GM19438 (cell line): ENCODE results near the gene EXOC3L1.

Experiments
- ATAC-seq: cut with Tn5 transposase; IDR thresholded peaks from one replicate; pipeline ENCODE4 v1.9.1; 2021; ENCODE audit warnings: low read depth; ENCODE audit not compliant: unreplicated experiment

EXOC3L1 gene

DNA sequence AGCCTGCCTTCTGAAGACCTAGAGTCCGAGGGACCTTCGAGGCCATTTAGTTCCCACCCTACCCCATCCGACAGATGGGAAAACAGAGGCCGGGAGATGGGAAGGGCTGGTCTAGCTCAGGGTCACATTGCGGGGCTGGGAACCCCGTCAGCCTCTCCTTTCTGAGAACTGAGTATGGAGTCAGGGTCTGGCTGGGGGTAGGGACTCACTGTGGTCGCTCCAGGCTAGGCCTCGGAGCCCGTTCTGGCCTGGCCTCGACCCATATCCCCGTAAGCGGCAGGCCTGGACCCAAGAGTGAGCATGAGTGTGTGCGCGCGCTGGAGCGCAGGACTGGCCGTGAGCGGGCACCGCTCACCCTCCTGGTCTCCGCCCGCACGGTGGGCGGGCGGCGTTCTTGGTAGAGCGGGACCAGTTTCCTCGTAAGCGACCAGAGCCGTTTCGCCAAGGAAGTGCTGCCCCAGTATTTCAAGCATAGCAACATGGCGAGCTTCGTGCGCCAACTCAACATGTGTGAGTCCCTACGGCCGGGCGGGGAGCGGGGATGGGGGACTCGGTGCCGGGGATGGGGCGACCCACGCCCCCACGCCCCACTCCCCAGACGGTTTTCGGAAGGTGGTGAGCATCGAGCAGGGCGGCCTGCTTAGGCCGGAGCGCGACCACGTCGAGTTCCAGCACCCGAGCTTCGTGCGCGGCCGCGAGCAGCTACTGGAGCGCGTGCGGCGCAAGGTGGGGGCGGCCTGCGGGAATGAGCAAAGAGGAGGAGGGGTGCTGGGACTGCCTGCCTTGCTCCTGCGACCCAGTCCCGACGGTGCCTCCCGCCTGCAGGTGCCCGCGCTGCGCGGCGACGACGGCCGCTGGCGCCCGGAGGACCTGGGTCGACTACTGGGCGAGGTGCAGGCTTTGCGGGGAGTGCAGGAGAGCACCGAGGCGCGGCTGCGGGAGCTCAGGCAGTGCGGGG, 24.5 kb downstream of the EXOC3L1 start:
- ATAC-seq = no peak

- no peak for ATAC-seq
Measured at GRCh38 chr16:67164599-67165061, 25.3 kb downstream of the EXOC3L1 start, which contains the start of gene HSF4. Gene HSF4 (plus strand): TSS chr16:67164745. CDS start chr16:67164812, 67 bp downstream.

DNA sequence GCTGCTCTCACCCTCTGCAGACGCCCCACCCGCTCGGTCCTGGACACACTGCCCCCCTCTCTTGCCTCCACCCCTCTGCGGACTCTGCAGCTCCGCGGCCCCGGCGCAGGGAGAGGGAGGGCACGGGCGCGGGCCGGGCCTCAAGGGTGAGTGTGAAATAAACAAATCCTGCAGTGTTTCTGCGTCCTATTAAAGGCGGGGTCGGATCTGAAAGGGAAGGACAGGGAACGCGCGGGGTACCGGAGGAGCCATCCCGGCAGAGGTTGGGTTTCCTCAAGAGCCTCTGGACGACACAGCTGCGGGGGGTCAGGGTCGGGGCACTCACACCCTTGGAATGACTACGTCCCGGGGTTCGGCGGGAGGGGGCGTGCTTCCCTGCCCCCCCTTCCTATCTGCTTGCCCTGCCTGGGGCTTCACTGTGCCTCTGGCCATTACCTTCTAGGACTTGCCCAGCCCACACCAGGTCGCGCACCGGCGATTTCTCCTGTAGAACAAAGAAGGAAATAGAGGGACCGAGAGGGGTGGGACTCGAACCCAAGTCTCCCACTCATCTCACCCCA, 25.9 kb downstream of the EXOC3L1 start:
- no peak for ATAC-seq

DNA sequence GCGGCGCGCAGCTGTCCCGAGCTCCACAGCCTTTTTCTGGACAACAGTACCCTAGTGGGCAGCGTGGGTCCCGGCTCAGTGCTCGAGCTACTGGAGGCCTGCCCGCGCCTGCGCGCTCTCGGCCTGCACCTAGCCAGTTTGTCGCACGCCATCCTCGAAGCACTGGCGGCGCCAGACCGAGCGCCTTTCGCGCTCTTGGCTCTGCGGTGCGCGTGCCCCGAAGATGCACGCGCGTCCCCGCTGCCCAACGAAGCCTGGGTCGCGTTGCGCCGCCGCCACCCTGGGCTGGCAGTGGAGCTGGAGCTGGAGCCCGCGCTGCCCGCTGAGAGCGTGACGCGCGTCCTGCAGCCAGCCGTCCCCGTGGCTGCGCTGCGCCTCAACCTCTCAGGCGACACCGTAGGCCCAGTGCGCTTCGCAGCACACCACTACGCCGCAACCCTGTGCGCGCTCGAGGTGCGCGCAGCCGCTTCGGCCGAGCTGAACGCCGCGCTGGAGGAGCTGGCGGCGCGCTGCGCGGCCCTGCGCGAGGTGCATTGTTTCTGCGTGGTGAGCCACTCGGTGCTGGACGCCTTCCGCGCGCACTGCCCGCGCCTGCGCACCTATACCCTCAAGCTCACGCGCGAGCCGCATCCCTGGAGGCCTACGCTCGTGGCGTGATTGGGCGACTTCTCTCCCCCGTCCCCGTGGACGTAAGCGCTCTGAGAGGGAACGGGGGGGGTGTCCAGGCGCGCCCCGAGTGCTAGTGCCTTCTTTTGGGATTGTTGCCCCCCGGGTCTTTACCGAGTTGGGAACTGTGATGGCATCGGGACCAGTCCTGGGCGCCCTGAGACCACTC, 26.6 kb downstream of the EXOC3L1 start:
- no peak for ATAC-seq

DNA sequence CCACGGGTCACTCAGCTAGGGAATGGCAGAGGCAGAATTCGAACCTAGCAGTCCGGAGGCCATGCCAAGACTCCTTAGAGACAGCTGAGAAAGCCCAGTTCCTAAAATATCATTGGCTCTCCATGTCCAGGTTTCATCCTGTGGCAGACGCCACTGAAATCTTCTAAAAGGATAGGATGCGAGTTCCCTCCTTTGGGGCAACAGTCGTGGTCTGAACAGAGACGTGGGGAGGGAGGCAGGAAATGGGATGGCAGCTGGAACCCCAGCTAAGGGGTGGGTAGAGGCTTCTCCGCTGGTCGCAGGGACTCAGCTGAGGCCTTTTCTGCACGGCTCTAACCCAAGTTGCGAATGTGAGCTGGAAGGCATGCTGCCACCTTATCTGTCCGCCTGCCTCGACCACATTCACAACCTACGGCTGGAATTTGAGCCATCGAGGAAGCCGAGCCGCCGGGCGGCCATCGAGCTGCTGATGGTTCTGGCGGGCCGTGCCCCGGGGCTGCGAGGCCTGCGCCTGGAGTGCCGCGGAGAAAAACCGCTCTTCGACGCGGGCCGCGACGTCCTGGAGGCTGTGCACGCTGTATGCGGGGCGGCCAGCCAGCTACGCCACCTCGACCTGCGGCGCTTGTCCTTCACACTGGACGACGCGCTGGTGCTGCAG, 27.3 kb downstream of the EXOC3L1 start:
- no peak for ATAC-seq

DNA sequence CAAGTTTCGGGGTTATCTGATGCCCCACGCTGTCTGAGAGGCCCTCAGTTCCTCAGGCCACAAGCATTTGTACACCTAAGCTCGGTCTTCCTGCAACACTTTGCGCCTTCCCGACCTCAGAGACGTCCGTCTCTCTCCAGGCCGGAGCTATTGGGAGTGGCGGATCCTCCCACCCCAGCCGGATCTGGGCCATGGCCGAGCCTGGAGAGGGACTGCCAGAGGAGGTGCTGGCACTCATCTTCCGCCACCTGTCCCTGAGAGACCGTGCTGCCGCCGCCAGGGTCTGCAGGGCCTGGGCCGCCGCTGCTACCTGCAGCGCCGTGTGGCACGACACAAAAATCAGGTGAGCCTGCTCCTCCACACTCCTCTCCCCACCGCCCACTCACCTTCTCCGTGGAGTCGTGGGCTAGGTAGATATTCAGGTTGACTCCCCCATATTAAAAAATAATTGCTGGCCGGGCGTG, 28.3 kb downstream of the EXOC3L1 start:
- ATAC-seq = no peak

GRCh38 chr16:67158637-67159600, 31.0 kb downstream of the EXOC3L1 start:
- peak; percentile 38 for ATAC-seq

GRCh38 chr16:67157892-67158635, 31.9 kb downstream of the EXOC3L1 start:
- no peak for ATAC-seq

DNA sequence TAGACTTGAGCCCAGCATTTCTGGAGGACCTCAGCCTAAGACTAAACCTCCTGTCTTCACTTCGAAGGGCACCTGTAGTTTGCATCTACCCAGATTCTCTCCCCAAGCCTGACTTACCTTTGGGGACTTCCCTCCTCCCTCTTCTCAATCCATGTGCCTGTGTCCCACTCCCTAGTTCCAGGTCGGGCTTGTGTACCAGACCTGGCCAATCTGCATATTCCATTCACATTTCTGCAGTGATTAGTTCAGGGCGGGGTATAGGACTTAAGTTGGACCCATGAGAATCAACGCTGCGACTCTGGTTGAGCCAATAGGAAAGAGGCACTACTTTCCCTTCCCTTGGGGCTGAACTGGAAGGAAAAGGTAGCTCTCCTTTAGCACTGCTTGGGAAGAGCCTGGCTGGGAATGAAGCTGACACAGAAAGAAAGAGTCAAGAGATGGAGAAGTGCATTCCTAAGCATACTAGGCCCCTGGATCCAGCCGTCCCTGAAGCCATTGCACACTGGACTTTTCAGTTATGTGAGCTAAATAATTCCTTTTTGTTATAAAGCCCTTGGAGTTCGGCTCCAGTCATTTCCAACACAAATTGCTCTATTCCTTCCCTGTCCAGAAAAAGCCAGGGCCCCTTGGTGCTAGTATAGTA, 32.7 kb downstream of the EXOC3L1 start:
- no peak for ATAC-seq

GRCh38 chr16:67156143-67156844, 33.6 kb downstream of the EXOC3L1 start:
- ATAC-seq = no peak

GRCh38 chr16:67155295-67156142, 34.4 kb downstream of the EXOC3L1 start:
- ATAC-seq = no peak

- no peak for ATAC-seq
Measured at GRCh38 chr16:67154578-67155294, 35.2 kb downstream of the EXOC3L1 start.

- no peak for ATAC-seq
Measured at GRCh38 chr16:67151431-67152097, 38.4 kb downstream of the EXOC3L1 start.

GRCh38 chr16:67150833-67151396, 39.0 kb downstream of the EXOC3L1 start, which contains the start of gene B3GNT9:
Gene B3GNT9 (minus strand): TSS chr16:67150998. CDS start chr16:67150485, 513 bp downstream.
- peak; percentile 68 for ATAC-seq
